ENCODE data around the gene IGFLR1.
"Not testable (repeated sequence)": the region's sequence is repeated elsewhere in the genome, so short reads cannot be mapped to it uniquely, and the experiment has no call there.

IGFLR1 gene

DNA sequence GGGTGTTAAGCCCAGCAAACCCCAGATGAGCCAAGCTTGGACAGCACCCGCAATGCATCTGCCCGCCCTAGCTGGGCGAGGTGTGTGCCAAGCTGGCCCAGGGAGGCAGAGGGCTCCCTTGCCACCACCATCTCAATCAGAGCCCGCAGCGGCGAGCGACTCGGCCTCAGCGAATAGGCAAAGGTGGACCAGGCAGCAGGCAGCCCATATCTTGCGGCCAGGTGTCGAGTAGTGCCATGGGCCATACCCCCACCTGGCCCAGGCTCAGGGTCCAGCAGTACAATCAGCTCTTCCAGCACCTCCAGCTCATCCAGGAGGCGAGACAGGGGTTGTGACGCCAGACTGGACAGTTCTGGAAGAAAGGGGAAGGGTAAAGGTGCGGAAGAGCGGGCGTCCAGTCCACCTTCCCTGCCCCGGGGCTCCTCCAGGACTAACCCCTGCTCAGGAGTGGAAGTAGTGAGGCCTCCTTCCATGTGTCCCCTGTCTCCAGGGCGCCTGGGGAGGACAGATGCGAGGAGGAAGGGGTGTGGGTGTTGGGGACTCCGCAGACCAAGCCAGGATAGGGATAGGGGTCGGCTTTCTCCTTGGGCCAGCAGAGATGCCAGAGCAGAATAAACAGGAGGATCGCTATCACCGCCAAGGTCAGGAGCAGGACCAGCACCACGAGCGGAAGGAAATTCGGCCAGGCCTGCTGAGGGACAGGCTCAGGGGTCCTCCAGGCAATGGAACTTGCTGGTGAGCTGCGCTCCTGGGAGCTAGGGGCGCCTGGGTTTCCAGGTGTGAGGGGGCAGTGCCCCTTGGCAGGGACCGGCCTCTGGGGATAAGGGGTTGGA lies 2.8 kb downstream of the IGFLR1 start:
- no peak for DNase-seq

DNA sequence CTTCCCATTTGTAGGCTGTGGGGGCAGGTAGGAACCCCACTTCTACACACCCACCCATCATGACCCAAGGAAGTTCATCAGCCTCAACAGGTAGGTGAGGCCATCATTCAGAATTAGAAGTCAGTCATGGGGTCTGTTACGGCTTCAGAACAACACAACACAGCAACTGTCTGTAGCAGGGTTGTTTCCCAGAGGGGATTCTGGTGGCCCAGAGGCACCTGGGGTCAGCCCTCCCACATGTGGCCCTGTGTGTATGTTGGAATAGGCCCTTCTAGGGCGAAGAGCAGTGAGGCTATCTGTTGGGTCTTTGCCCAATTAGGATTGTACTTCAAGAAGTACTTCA lies 3.4 kb downstream of the IGFLR1 start:
- DNase-seq: no peak

DNA sequence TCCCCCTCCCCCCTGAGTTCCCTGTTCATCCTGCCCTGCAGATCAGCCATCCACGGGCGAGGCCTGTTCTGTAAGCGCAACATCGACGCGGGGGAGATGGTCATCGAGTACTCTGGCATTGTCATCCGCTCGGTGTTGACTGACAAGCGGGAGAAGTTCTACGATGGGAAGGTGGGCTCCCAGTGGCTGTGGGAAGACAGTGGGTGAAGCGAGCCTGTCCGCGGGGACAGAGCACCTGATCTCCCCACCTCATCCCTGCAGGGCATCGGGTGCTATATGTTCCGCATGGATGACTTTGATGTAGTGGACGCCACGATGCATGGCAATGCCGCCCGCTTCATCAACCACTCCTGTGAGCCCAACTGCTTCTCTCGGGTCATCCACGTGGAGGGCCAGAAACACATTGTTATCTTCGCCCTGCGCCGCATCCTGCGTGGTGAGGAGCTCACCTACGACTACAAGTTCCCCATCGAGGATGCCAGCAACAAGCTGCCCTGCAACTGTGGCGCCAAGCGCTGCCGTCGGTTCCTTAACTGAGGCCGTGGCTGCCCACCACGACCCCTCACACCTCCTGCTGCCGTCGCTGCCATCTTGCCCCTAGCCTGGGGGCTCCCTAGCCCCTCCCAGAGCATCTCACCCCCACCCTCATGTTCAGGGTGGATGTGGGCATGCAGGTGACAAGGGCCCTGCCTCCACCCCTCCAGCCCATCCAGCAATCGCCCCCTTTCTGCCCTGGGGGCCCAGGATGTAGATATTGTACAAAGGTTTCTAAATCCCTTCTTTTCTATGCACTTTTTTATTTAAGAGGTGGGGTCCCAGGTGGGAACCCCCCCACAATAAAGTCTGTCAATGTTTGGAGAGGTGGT lies 4.0 kb downstream of the IGFLR1 start:
- no peak for DNase-seq

DNA sequence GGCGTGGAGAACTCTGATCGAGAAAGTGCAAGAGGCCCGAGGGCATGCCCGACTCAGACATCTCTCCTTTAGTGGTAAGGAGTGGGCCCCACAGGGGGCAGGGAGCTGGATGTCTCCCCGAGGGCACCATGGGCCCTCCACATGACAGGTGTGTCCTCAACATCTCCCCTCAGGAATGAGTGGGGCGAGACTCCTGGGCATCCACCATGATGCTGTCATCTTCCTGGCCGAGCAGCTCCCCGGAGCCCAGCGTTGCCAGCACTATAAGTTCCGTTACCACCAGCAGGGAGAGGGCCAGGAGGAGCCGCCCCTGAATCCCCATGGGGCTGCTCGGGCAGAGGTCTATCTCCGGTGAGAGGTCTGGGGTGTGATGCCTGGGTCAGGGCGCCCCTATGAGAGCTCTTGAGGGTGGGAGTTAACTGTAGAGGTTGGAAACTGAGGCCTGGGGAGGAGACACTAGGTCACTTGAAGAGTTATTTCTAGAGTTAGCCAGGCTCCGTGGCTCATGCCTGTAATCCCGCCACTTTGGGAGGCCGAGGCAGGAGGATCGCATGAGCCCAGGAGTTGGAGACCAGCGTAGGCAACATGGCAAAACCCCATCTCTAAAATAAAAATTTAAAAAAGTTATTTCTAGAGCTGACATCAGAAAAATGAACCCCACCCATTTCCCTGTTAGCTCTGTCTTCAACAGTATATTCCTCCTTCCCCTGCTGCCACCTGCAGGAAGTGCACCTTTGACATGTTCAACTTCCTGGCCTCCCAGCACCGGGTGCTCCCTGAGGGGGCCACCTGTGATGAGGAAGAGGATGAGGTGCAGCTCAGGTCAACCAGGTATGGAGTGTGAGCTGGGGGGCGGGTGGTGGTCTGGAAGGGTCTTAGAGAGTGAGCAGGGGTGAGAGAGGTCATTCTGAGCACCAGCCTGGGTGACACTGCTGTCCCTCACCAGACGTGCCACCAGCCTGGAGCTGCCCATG lies 5.1 kb downstream of the IGFLR1 start:
- DNase-seq: no peak

DNA sequence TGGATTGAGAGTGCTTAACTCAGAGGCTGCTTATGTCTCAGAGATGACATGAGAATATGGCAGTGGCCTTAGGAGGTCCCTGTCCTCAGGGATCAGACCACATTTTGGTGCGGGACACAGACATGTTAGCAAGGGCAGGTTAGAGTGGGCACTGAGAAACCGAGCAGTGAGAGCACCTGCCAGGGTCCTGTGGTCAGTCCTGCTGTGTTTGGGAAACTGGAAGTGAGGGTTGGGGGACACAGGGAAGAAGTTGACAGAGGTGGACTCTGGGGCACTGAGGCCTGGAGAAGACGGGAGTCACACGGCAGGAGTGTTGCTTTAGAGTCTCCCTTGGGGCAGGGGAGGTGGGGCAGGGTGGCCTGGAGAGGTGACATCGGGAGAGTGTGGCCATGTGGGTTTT lies 7.4 kb downstream of the IGFLR1 start:
- no peak for DNase-seq

DNA sequence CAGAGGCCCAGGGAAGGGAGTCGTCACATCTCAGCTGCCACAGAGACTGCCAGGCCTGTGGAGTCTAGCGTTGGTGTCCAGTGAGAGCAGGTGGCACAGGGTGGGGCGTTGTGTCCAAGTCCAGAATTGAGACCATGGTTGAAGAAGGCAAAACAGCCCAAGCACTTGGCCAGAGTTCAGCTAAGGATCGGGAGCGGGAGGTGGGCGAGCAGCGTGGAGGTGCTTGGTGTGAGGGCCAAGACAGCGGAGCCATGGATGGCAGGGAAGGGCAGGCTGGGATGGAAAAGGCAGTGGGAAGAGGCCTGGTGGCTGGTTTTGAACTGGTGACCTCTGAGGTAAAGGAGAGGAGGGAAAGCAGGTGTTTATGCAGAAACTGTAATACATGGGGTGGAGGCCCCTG lies 8.0 kb downstream of the IGFLR1 start:
- no peak for DNase-seq

DNA sequence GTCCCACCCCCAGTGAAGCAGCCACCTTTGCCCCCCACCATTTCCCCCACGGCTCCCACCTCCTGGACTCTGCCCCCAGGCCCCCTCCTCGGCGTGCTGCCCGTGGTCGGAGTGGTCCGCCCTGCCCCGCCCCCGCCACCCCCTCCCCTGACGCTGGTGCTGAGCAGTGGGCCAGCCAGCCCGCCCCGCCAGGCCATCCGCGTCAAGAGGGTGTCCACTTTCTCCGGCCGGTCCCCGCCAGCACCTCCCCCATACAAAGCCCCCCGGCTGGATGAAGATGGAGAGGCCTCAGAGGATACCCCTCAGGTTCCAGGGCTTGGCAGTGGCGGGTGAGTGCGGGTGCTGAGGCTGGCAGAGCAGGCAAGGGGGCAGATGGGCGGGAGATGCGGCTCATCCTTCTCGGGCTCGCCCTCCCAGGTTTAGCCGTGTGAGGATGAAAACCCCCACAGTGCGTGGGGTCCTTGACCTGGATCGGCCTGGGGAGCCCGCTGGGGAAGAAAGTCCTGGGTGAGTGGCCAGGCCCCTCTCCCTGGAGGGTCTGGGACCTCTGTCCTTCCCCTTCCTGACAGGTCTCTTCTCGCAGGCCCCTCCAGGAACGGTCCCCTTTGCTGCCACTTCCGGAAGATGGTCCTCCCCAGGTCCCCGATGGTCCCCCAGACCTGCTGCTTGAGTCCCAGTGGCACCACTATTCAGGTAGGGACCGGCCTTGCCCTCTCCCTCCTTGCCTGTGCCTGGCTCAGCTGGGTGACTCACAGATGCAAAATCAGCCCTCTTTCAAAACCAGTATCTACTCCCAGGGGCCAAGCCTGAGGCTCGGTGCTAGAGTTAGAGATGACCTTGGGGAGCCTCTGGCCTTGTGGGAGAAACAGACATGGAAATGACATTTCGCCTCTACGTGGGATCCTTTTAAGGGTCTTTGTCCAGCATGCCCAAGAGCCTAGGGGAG lies 8.8 kb downstream of the IGFLR1 start:
- no peak for DNase-seq

DNA sequence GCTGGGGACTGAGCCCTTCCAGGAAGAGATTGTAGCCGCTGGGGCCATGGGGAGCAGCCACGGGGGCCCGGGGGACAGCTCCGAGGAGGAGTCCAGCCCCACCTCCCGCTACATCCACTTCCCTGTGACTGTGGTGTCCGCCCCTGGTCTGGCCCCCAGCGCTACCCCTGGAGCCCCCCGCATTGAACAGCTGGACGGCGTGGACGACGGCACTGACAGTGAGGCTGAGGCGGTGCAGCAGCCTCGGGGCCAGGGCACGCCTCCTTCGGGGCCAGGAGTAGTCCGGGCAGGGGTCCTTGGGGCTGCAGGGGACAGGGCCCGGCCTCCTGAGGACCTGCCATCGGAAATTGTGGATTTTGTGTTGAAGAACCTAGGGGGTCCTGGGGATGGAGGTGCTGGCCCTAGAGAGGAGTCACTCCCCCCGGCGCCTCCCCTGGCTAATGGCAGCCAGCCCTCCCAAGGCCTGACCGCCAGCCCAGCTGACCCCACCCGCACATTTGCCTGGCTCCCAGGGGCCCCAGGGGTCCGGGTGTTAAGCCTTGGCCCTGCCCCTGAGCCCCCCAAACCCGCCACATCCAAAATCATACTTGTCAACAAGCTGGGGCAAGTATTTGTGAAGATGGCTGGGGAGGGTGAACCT lies 9.6 kb downstream of the IGFLR1 start:
- DNase-seq: no peak

DNA sequence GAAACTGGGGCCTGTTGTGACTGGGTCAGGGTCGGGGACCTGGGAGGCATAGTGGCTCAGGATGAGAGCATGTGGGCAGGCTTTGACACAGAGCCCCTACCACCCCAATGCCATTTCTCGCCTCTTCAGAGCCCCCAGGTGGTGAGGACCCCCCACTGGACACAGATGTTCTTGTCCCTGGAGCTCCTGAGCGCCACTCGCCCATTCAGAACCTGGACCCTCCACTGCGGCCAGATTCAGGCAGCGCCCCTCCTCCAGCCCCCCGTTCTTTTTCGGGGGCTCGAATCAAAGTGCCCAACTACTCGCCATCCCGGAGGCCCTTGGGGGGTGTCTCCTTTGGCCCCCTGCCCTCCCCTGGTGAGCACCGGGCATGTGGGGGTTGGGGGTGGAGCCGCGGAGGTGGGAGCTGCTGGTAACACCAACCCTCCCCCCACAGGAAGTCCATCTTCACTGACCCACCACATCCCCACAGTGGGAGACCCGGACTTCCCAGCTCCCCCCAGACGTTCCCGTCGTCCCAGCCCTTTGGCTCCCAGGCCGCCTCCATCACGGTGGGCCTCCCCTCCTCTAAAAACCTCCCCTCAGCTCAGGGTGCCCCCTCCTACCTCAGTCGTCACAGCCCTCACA lies 10.4 kb downstream of the IGFLR1 start:
- DNase-seq: no peak

DNA sequence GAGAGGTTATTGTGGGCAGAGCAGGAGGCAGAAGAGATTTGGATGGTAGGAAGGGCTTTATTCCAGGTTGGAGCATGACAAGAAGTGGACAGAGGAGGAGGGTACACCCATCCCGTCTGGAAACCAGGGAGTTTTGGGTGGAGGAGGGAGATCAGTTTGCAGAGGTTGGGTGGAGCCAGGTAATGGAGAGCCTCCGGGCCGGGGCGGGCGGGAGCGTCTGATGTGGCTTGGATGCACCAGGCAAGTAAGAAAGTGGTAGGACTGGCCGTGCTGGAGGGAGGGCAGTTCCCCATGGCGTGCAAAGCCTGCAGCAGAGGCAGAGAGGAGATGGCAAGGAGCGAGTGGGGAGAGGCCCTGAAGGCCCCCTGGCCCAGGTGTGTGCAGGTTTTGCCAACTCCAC lies 10.9 kb downstream of the IGFLR1 start:
- no peak for DNase-seq

DNA sequence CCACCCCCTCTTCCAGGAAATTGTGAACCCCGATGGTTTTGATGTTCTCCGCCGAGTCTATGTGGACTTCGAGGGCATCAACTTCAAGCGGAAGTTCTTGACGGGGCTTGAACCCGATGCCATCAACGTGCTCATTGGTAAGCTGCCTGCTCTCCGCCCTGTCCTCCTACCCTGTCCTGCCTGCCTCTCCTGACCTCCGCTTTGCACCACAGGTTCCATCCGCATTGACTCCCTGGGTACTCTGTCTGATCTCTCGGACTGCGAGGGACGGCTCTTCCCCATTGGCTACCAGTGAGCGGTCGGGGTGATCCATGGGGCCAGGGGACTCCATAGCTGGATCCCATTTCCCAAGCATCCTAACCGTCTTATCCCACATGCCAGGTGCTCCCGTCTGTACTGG lies 11.9 kb downstream of the IGFLR1 start:
- DNase-seq: no peak

DNA sequence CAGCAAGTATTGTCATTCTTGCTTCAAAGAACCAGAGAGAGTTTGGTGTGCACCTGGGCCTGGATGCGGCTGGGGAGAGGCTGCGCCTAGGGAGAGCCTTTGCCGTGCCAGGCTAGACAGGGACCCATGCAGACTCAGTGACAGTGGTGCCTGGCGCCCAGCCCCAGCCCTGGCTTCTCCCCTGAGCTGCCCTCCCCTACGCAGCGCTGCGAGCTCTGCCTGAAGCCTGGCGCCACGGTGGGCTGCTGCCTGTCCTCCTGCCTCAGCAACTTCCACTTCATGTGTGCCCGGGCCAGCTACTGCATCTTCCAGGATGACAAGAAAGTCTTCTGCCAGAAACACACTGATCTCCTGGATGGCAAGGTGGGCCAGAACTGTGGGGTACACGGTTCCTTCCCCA lies 12.5 kb downstream of the IGFLR1 start:
- DNase-seq: no peak

DNA sequence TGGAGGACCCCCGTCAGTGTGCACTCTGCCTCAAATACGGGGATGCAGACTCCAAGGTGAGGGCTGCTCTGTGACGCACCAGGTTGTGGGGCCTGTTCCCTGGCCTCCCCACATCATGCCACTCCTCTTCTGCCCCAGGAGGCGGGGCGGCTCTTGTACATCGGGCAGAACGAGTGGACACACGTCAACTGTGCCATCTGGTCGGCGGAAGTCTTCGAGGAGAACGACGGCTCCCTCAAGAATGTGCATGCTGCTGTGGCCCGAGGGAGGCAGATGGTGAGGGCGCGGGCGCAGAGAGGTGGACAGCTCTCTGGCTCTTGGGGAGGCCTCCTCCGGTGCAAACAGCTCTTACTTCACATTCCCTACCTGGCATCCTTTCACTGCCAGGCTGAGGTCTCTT lies 13.2 kb downstream of the IGFLR1 start:
- DNase-seq: no peak

DNA sequence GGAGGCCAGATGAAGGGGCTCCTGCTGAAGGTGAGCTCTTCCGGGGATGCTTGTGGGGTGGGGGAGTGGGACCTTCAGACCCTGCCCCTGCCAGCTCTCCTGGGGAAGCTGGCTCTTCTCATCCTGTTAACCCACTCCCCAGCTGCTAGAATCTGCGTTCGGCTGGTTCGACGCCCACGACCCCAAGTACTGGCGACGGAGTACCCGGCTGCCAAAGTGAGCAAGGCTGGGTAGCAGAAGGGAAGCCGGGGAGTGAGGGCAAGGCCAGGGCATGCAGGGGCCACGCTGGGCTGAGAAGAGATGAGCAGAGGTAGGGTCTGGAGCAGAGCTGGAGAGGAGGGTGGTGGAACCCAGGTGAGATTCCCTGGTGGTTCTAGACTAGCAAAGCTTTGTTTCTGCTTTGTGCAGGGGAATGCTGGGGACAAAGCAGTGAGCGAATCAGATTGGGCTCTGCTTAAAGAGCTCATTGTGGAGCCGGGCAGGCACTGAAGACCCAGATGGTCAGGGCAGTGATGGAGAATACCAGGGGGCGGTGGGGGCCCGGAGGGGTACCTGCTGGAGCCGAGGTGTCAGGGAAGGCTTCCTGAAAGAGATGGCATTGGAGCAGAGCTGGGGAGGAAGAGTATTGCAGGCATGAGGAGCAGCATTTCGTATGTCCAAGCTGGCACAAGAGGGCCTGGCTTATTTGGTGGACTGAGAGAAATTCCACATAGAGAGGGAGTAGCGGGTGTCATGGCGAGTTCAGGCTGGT lies 14.1 kb downstream of the IGFLR1 start:
- DNase-seq: no peak

DNA sequence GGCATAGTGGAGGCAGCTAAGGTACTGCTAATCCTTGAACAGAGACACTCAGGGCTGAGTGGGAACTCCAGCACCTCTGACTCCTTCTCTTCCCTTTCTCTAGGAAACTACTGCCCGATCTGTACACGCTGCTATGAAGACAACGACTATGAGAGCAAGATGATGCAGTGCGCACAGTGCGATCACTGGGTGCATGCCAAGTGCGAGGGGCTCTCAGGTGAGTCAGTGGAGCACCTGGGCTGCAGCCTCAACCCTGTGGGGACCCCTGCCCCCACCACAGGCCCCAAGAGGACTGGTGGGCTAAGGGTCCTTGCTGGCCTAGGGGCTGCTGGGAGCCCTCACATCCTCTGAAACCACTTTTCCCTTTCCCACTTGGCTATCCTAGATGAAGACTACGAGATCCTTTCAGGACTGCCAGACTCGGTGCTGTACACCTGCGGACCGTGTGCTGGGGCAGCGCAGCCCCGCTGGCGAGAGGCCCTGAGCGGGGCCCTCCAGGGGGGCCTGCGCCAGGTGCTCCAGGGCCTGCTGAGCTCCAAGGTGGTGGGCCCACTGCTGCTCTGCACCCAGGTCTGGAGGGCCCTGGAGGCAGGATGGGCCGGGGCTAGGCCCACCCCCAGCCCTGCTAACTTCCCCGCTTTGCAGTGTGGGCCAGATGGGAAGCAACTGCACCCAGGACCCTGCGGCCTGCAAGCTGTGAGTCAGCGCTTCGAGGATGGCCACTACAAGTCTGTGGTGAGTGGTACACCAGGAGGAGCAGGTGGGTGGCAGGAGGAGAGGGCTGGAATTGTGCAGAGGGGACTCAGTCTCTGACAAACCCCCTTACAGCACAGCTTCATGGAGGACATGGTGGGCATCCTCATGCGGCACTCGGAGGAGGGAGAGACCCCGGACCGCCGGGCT lies 14.9 kb downstream of the IGFLR1 start:
- DNase-seq: no peak

DNA sequence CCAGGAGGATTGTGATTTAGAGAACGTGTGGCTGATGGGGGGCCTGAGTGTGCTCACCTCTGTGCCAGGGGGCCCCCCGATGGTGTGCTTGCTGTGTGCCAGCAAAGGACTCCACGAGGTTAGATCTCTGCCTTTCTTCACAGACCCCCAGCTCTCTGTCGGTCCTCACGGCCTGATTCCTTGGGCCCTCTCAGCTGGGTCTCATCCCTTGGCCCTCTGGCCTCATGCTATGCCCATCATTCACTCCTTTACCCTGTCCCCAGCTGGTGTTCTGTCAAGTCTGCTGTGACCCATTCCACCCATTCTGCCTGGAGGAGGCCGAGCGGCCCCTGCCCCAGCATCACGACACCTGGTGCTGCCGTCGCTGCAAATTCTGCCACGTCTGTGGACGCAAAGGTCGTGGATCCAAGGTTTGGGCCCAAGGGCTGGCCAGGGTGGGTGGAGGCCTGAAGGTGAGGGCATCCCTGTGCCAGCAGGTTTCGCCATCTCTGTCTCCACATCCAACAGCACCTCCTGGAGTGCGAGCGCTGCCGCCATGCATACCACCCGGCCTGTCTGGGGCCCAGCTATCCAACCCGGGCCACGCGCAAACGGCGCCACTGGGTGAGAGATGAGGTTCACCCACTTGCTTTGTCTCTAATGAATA lies 16.9 kb downstream of the IGFLR1 start:
- no peak for DNase-seq

DNA sequence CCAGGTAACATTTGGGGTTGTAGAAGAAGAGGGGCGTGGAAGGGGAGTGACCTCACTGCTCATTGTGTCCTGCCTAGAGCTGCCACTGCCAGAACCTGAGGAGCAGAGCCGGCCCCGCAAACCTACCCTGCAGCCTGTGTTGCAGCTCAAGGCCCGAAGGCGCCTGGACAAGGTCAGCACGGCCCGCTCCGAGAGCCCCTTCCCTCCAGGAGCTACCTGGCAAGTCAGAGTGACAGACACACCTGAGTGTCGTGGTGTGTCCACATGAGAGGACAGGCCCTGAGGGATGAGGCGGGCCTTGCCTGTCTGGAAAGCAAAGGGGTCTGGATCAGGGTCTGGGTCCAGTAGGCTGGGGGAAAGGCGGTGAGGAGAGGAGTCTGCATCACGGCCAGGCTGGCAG lies 17.7 kb downstream of the IGFLR1 start:
- DNase-seq: no peak

DNA sequence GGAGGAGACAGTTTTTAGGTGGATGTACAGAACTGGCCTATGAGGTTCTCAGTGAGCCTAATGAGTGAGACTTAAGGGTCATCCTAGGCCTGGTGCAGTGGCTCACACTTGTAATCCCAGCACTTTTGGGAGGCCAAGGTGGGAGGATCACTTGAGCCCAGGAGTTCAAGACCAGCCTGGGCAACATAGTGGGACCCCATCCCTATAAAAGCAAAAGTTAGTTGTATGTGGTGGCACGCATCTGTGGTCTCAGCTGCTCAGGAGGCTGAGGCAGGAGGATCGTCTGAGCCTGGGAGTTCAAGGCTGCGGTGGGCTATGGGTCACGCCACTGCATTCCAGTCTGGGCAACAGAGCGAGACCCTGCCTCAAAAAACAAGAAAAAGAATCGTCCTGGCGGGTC lies 18.1 kb downstream of the IGFLR1 start:
- DNase-seq: not testable (repeated sequence)

DNA sequence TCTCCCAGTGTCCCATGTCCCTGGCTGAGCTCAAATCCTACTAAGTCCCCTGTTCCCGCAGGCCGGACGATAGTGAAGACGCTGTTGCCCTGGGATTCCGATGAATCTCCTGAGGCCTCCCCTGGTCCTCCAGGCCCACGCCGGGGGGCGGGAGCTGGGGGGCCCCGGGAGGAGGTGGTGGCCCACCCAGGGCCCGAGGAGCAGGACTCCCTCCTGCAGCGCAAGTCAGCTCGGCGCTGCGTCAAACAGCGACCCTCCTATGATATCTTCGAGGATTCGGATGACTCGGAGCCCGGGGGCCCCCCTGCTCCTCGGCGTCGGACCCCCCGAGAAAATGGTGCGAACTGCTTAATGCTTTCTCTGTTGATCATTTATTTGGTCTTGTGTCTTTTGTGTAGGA lies 18.6 kb downstream of the IGFLR1 start:
- DNase-seq: no peak
